GM18520 (cell line): ENCODE measurements around the gene P2RX2.

ENCODE experiments used
- ATAC-seq: cut with Tn5 transposase; IDR thresholded peaks from one replicate; pipeline ENCODE4 v1.9.1; 2021; ENCODE audit not compliant: unreplicated experiment

P2RX2 gene

GRCh38 chr12:132618683-132619043 is at the start of gene P2RX2:
Gene P2RX2 (plus strand): TSS chr12:132618776. CDS start chr12:132618817, 41 bp downstream.
- ATAC-seq = no peak

- ATAC-seq = no peak
These were observed 49.6 kb upstream of the P2RX2 start for GRCh38 chr12:132568826-132569480.

GRCh38 chr12:132569856-132570480 is 48.6 kb upstream of the P2RX2 start:
- no peak for ATAC-seq

GRCh38 chr12:132570635-132571034 is 47.9 kb upstream of the P2RX2 start:
- ATAC-seq = no peak

GRCh38 chr12:132571051-132571450 is 47.5 kb upstream of the P2RX2 start:
- no peak for ATAC-seq

- no peak for ATAC-seq
These were observed 47.0 kb upstream of the P2RX2 start for GRCh38 chr12:132571598-132571997.

- ATAC-seq = no peak
These were observed 46.5 kb upstream of the P2RX2 start for GRCh38 chr12:132572106-132572505.

- no peak for ATAC-seq
These were observed 45.5 kb upstream of the P2RX2 start for GRCh38 chr12:132572801-132573760.

GRCh38 chr12:132574271-132574996 is 44.1 kb upstream of the P2RX2 start:
- ATAC-seq = no peak

- ATAC-seq = no peak
These were observed 42.9 kb upstream of the P2RX2 start for GRCh38 chr12:132575661-132576060.

- ATAC-seq = no peak
These were observed 41.9 kb upstream of the P2RX2 start for GRCh38 chr12:132576701-132577100.

GRCh38 chr12:132577191-132577920 is 41.2 kb upstream of the P2RX2 start:
- no peak for ATAC-seq

- no peak for ATAC-seq
These were observed 40.5 kb upstream of the P2RX2 start for GRCh38 chr12:132578118-132578517.

GRCh38 chr12:132578826-132579225 is 39.8 kb upstream of the P2RX2 start:
- no peak for ATAC-seq

GRCh38 chr12:132579744-132580143 is 38.8 kb upstream of the P2RX2 start:
- ATAC-seq = no peak

- no peak for ATAC-seq
These were observed 37.8 kb upstream of the P2RX2 start for GRCh38 chr12:132580701-132581292.

- ATAC-seq = no peak
These were observed 37.1 kb upstream of the P2RX2 start for GRCh38 chr12:132581348-132582057.

GRCh38 chr12:132582058-132582420 is 36.5 kb upstream of the P2RX2 start:
- no peak for ATAC-seq

- ATAC-seq = no peak
These were observed 35.8 kb upstream of the P2RX2 start for GRCh38 chr12:132582582-132583410.
